Astrocyte (in vitro differentiated cells and primary cell): ENCODE results near the gene ASCC3. TPM values are rescaled to one million over a fixed set of nuclear protein-coding genes. Genes with fewer than 3 reads are reported as not detected.

Source experiments
- DNase-seq: peaks from one replicate; pipeline ENCODE4 v3.0.0-alpha.2; 2010; ENCODE audit warnings: low read depth
- FAIRE-seq: peaks from 2 replicates; lab custom pipeline; 2011; peaks lifted over from hg19 to GRCh38; lab: Jason Lieb, UNC
- H2AFZ ChIP-seq: 2 replicates; pipeline ENCODE4 v1.6.0; 2012; ENCODE audit warnings: low read depth, low read length, inconsistent platforms
- H3K27ac ChIP-seq: 2 replicates; pipeline ENCODE4 v1.5.1; 2011; ENCODE audit warnings: low read depth, low read length, inconsistent platforms
- H3K27me3 ChIP-seq: 2 replicates; pipeline ENCODE4 v1.6.0; 2011; ENCODE audit warnings: low read length, inconsistent platforms; ENCODE audit not compliant: insufficient read depth
- H3K36me3 ChIP-seq: 2 replicates; pipeline ENCODE4 v1.5.1; 2011; ENCODE audit warnings: low read length, inconsistent platforms; ENCODE audit not compliant: insufficient read depth
- H3K4me1 ChIP-seq: 2 replicates; pipeline ENCODE4 v1.5.1; 2011; ENCODE audit warnings: low read length, inconsistent platforms; ENCODE audit not compliant: insufficient read depth
- H3K4me2 ChIP-seq: 2 replicates; pipeline ENCODE4 v1.6.0; 2012; ENCODE audit warnings: low read length, inconsistent platforms
- H3K4me3 ChIP-seq: 2 replicates; pipeline ENCODE4 v1.5.1; 2011; ENCODE audit warnings: low read depth, mild to moderate bottlenecking, low read length, inconsistent platforms; ENCODE audit not compliant: insufficient read depth
- H3K79me2 ChIP-seq: 2 replicates; pipeline ENCODE4 v1.6.0; 2012; ENCODE audit warnings: mild to moderate bottlenecking, low read length, inconsistent platforms; ENCODE audit not compliant: insufficient read depth
- H3K9ac ChIP-seq: 2 replicates; pipeline ENCODE4 v1.6.0; 2012; ENCODE audit warnings: mild to moderate bottlenecking, low read length, inconsistent platforms
- H3K9me3 ChIP-seq: 2 replicates; pipeline ENCODE4 v1.5.1; 2012; ENCODE audit warnings: low read depth, mild to moderate bottlenecking, low read length, inconsistent platforms; ENCODE audit not compliant: insufficient read depth
- H4K20me1 ChIP-seq: 2 replicates; pipeline ENCODE4 v1.6.0; 2012; ENCODE audit warnings: low read length, inconsistent platforms; ENCODE audit not compliant: insufficient read depth
- H3K27ac Mint-ChIP-seq: one replicate; pipeline ENCODE4 v1.8.0; 2021; ENCODE audit warnings: mild to moderate bottlenecking, mixed read lengths; ENCODE audit not compliant: unreplicated experiment
- H3K27me3 Mint-ChIP-seq: one replicate; pipeline ENCODE4 v1.8.0; 2021; ENCODE audit warnings: low read depth, mixed read lengths; ENCODE audit not compliant: unreplicated experiment
- H3K36me3 Mint-ChIP-seq: one replicate; pipeline ENCODE4 v1.8.0; 2021; ENCODE audit warnings: low read depth, mixed read lengths; ENCODE audit not compliant: unreplicated experiment
- H3K4me1 Mint-ChIP-seq: one replicate; pipeline ENCODE4 v1.8.0; 2021; ENCODE audit warnings: low read depth, mixed read lengths; ENCODE audit not compliant: unreplicated experiment
- H3K4me3 Mint-ChIP-seq: one replicate; pipeline ENCODE4 v1.8.0; 2021; ENCODE audit warnings: mild to moderate bottlenecking, moderate library complexity, mixed read lengths; ENCODE audit not compliant: unreplicated experiment
- H3K9me3 Mint-ChIP-seq: one replicate; pipeline ENCODE4 v1.8.0; 2021; ENCODE audit warnings: mild to moderate bottlenecking, mixed read lengths; ENCODE audit not compliant: unreplicated experiment
- CTCF ChIP-seq: IDR thresholded peaks from 2 replicates; pipeline ENCODE4 v1.5.1; 2011; ENCODE audit warnings: low read depth, mild to moderate bottlenecking, inconsistent platforms, low read length, moderate library complexity; ENCODE audit not compliant: insufficient read depth
- EZH2 ChIP-seq: IDR thresholded peaks from 2 replicates; pipeline ENCODE4 v1.6.1; 2012; ENCODE audit warnings: mild to moderate bottlenecking, low read length, inconsistent platforms; ENCODE audit not compliant: insufficient read depth
- total RNA-seq: library from RNA; stranded (reverse); gene quantifications from 2 replicates; pipeline ENCODE4 v1.2.1, GENCODE V29; 2021

The ASCC3 gene
- total RNA-seq, 1 donor from 2014 or later, result 138 TPM

GRCh38 chr6:100549406-100550167 lies 331.5 kb downstream of the ASCC3 start:
- Histone ChIP-seq H3K9ac (no peak overlapping the region), H3K36me3 (peaks cover 2% of the 10 kb centered on the region), H4K20me1 (peaks cover 6% of the 10 kb centered on the region), H3K27me3 (no peaks in the 10 kb centered on the region), H3K4me3 (no peak overlapping the region), H3K4me1 (peaks cover 5% of the 10 kb centered on the region), H3K4me2 (no peak overlapping the region), H3K27ac (no peak overlapping the region), H3K9me3 (no peaks in the 10 kb centered on the region), H3K79me2 (no peaks in the 10 kb centered on the region), H2AFZ (no peak overlapping the region)
- H3K36me3 Mint-ChIP-seq, result peaks cover 4% of the 10 kb centered on the region
- peak; percentile 86 for DNase-seq
- no peak for TF ChIP-seq CTCF
- no peak for TF ChIP-seq EZH2
- peaks cover 19% of the 10 kb centered on the region for H3K4me1 Mint-ChIP-seq
- no peak overlapping the region for H3K4me3 Mint-ChIP-seq
- H3K9me3 Mint-ChIP-seq, result no peaks in the 10 kb centered on the region
- peak overlapping the region; percentile 55 for H3K27ac Mint-ChIP-seq
- H3K27me3 Mint-ChIP-seq, result no peaks in the 10 kb centered on the region
- FAIRE-seq, result peak; percentile 93

GRCh38 chr6:100538086-100538485 lies 343.0 kb downstream of the ASCC3 start:
- FAIRE-seq, result no peak
- Mint-ChIP-seq H3K4me3 (no peak overlapping the region), H3K9me3 (no peaks in the 10 kb centered on the region), H3K4me1 (no peaks in the 10 kb centered on the region), H3K27ac (no peak overlapping the region), H3K27me3 (no peaks in the 10 kb centered on the region), H3K36me3 (peaks cover 3% of the 10 kb centered on the region)
- TF ChIP-seq EZH2 (no peak), CTCF (no peak)
- Histone ChIP-seq H3K4me2 (no peak overlapping the region), H3K27me3 (no peaks in the 10 kb centered on the region), H2AFZ (no peak overlapping the region), H3K27ac (no peak overlapping the region), H3K9ac (no peak overlapping the region), H3K4me1 (no peaks in the 10 kb centered on the region), H4K20me1 (no peaks in the 10 kb centered on the region), H3K9me3 (no peaks in the 10 kb centered on the region), H3K79me2 (no peaks in the 10 kb centered on the region), H3K36me3 (no peaks in the 10 kb centered on the region), H3K4me3 (no peak overlapping the region)
- peak; percentile 10 for DNase-seq

- H3K9me3 Mint-ChIP-seq, result no peaks in the 10 kb centered on the region
- no peaks in the 10 kb centered on the region for H3K27me3 Mint-ChIP-seq
- Histone ChIP-seq H3K4me2 (no peak overlapping the region), H3K27me3 (no peaks in the 10 kb centered on the region), H3K9me3 (no peaks in the 10 kb centered on the region), H3K27ac (no peak overlapping the region), H3K4me1 (no peaks in the 10 kb centered on the region), H3K4me3 (no peak overlapping the region), H2AFZ (no peak overlapping the region), H3K36me3 (no peaks in the 10 kb centered on the region), H3K9ac (no peak overlapping the region), H4K20me1 (no peaks in the 10 kb centered on the region), H3K79me2 (no peaks in the 10 kb centered on the region)
- TF ChIP-seq EZH2, result no peak
- no peaks in the 10 kb centered on the region for H3K4me1 Mint-ChIP-seq
- DNase-seq (no peak), FAIRE-seq (no peak)
- no peak overlapping the region for H3K27ac Mint-ChIP-seq
- H3K4me3 Mint-ChIP-seq, result no peak overlapping the region
- H3K36me3 Mint-ChIP-seq, result peaks cover 10% of the 10 kb centered on the region
Measured at GRCh38 chr6:100518588-100518987, 362.5 kb downstream of the ASCC3 start.
